ENCODE measurements around the gene AFF2. TPM values are rescaled to one million over a fixed set of nuclear protein-coding genes. Genes with fewer than 3 reads are reported as not detected.

Gene AFF2
- total and polyA plus RNA-seq, 3 donors from 2014 or later, result 4.7 to 28.1 (median 21.3) TPM

GRCh38 chrX:148580016-148580415, 79.6 kb downstream of the AFF2 start:
- intact Hi-C loops (cut with DNase I; ENCODE audit: low total_unique reads), result no loop called here
- H3K9me3 ChIP-seq, result no peaks in the 10 kb centered on the region
- no peak overlapping the region for H3K4me3 ChIP-seq
- 0% methylated on average over 1 of the region's 1 CpG for WGBS, 2 donors
- H3K27ac ChIP-seq, result no peak overlapping the region
- DNase-seq, result no peak
- H3K27me3 ChIP-seq, result no peaks in the 10 kb centered on the region
- TF ChIP-seq CTCF (IDR thresholded peaks at IDR 0.05) (no peak), POLR2A (IDR thresholded peaks at IDR 0.05) (no peak)
- no peaks in the 10 kb centered on the region for H3K4me1 ChIP-seq
- no peaks in the 10 kb centered on the region for H3K36me3 ChIP-seq (ENCODE audit: low read depth, missing control alignments)

- no peak for DNase-seq
- H3K36me3 ChIP-seq (ENCODE audit: low read depth, missing control alignments), result no peaks in the 10 kb centered on the region
- H3K9me3 ChIP-seq, result no peaks in the 10 kb centered on the region
- H3K4me1 ChIP-seq, result no peaks in the 10 kb centered on the region
- TF ChIP-seq POLR2A (IDR thresholded peaks at IDR 0.05), result no peak
- TF ChIP-seq CTCF (IDR thresholded peaks at IDR 0.05), result no peak
- intact Hi-C loops (cut with DNase I; ENCODE audit: low total_unique reads), result no loop called here
- H3K27me3 ChIP-seq, result no peaks in the 10 kb centered on the region
- H3K27ac ChIP-seq, result no peak overlapping the region
- H3K4me3 ChIP-seq, result no peak overlapping the region
These were observed 81.9 kb downstream of the AFF2 start for GRCh38 chrX:148582353-148582752.

GRCh38 chrX:148588649-148589310, 88.4 kb downstream of the AFF2 start:
- TF ChIP-seq POLR2A (IDR thresholded peaks at IDR 0.05), result no peak
- no peak for TF ChIP-seq CTCF (IDR thresholded peaks at IDR 0.05)
- Histone ChIP-seq H3K4me3 (no peak overlapping the region), H3K4me1 (no peaks in the 10 kb centered on the region), H3K27ac (no peak overlapping the region), H3K36me3 (ENCODE audit: low read depth, missing control alignments) (no peaks in the 10 kb centered on the region), H3K9me3 (no peaks in the 10 kb centered on the region), H3K27me3 (no peaks in the 10 kb centered on the region)
- DNase-seq, result no peak
- intact Hi-C loops (cut with DNase I; ENCODE audit: low total_unique reads), result no loop called here
- WGBS, 2 donors, result 59 to 75% methylated on average over 5 to 6 of the region's 6 CpGs

- intact Hi-C loops (cut with DNase I; ENCODE audit: low total_unique reads), result no loop called here
- no peak overlapping the region for H3K4me3 ChIP-seq
- no peak overlapping the region for H3K27ac ChIP-seq
- H3K36me3 ChIP-seq (ENCODE audit: low read depth, missing control alignments), result no peaks in the 10 kb centered on the region
- DNase-seq, result no peak
- WGBS, 2 donors, result 75% methylated on average over 1 of the region's 1 CpG; no CpG with 5 or more reads in 1 of the 2 donors
- no peaks in the 10 kb centered on the region for H3K4me1 ChIP-seq
- no peaks in the 10 kb centered on the region for H3K27me3 ChIP-seq
- H3K9me3 ChIP-seq, result no peaks in the 10 kb centered on the region
- TF ChIP-seq CTCF (IDR thresholded peaks at IDR 0.05) (no peak), POLR2A (IDR thresholded peaks at IDR 0.05) (no peak)
These were observed 92.2 kb downstream of the AFF2 start for GRCh38 chrX:148592595-148592994.

GRCh38 chrX:148593146-148593545, 92.7 kb downstream of the AFF2 start:
- Histone ChIP-seq H3K27me3 (no peaks in the 10 kb centered on the region), H3K4me1 (no peaks in the 10 kb centered on the region), H3K9me3 (no peaks in the 10 kb centered on the region), H3K4me3 (no peak overlapping the region), H3K27ac (no peak overlapping the region), H3K36me3 (ENCODE audit: low read depth, missing control alignments) (no peaks in the 10 kb centered on the region)
- TF ChIP-seq CTCF (IDR thresholded peaks at IDR 0.05) (no peak), POLR2A (IDR thresholded peaks at IDR 0.05) (no peak)
- WGBS, 2 donors, result 25 to 38% methylated on average over 1 to 2 of the region's 2 CpGs
- no peak for DNase-seq
- intact Hi-C loops (cut with DNase I; ENCODE audit: low total_unique reads), result no loop called here

Data from testis (tissue), 3 donors.